ENCODE results near the gene TPPP2.

DNA sequence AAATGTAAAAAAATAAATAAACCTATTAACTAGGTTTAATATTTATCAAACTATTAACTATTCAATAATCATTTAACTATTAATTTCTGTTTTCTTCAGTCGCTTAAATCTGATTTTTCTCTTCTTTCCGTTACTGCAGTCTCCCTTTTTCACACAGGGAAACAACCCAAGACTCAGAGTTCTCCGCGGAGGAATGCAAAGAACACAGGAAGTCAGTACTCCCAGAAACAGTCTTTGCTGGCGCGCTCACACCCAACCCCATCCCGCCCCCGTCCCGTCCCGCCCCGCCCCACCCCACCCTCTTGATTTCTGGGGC, 40.6 kb upstream of the TPPP2 start:
- TF ChIP-seq CTCF (IDR thresholded peaks at IDR 0.05) (no peak), POLR2A (IDR thresholded peaks at IDR 0.05) (peak in 1 of 2 donors; percentile 57)

All from adrenal gland (tissue), 5 donors.